Measurements from ENCODE around the gene CCL14. TPM values are rescaled to one million over a fixed set of nuclear protein-coding genes. Genes with fewer than 3 reads are reported as not detected.

Gene CCL14
- total and polyA plus RNA-seq, 2 of the 13 experiments (the other 11 are each of a cell fraction or from before 2014, with no cell fraction given): 1.1 to 1.7 TPM

- H3K4me1 ChIP-seq (ENCODE audit: insufficient read depth, low read length): peaks cover 8% of the 10 kb centered on the region; the same call in 1 of the 2 replicates
- H3K9ac ChIP-seq (ENCODE audit: insufficient read depth, low read depth, low read length): no peak overlapping the region
- no TSS peak for BruUV-seq (replicated peaks)
- no peak for DNase-seq (ENCODE audit: low spot score)
- no peak overlapping the region for H3K27ac ChIP-seq (ENCODE audit: extremely low read length, insufficient read depth, low read length)
- H3K4me3 ChIP-seq (replicated peaks in 1 of 3; ENCODE audit: insufficient read depth in 1 of 3, low read depth in 2 of 3, low read length in 3 of 3): no peak overlapping the region
- POLR2A ChIA-PET: no interaction called here
- H3K9me3 ChIP-seq (ENCODE audit: low read length): no peaks in the 10 kb centered on the region
- intact Hi-C loops (cut with micrococcal nuclease; ENCODE audit: unreplicated experiment) (no loop called here), in situ Hi-C loops (cut with HindIII; ENCODE audit: extremely low pct_ligation_motif_present, low pct_unique_long_range_greater_than_20kb) (no loop called here)
- H3K36me3 ChIP-seq (replicated peaks in 1 of 2; ENCODE audit: control insufficient read depth in 1 of 2, insufficient read depth in 2 of 2, low read length in 2 of 2): no peaks in the 10 kb centered on the region
- H3K4me2 ChIP-seq (ENCODE audit: low read depth, low read length): no peak overlapping the region
- no peak for ATAC-seq
- TF ChIP-seq ZNF749 (CRISPR knock-in tag; IDR thresholded peaks at IDR 0.05; ENCODE audit: borderline replicate concordance): no peak
- H2AFZ ChIP-seq (ENCODE audit: low read length): no peak overlapping the region
- WGBS (ENCODE audit: low lambda C conversion rate): 79% methylated on average over 5 of the region's 5 CpGs
- CTCF ChIA-PET (ENCODE audit: low intra/inter-chr PET ratio, low total read pairs): no interaction called here
- H3K27me3 ChIP-seq (ENCODE audit: control insufficient read depth in 1 of 2, insufficient read depth in 2 of 2, low read length in 2 of 2): no peaks in the 10 kb centered on the region; a peak in 1 of 5 replicates
- H4K20me1 ChIP-seq (ENCODE audit: insufficient read depth, low read length): no peaks in the 10 kb centered on the region
- FAIRE-seq: no peak
- no peaks in the 10 kb centered on the region for H3K79me2 ChIP-seq (ENCODE audit: insufficient read depth, low read length)
Observed at GRCh38 chr17:36014946-36015345, 28.4 kb upstream of the CCL14 start.

GRCh38 chr17:36011201-36011600 is 24.7 kb upstream of the CCL14 start:
- Histone ChIP-seq H4K20me1 (ENCODE audit: insufficient read depth, low read length) (no peaks in the 10 kb centered on the region), H3K4me3 (replicated peaks in 1 of 3; ENCODE audit: insufficient read depth in 1 of 3, low read depth in 2 of 3, low read length in 3 of 3) (no peak overlapping the region), H3K9ac (ENCODE audit: insufficient read depth, low read depth, low read length) (no peak overlapping the region), H2AFZ (ENCODE audit: low read length) (no peak overlapping the region), H3K79me2 (ENCODE audit: insufficient read depth, low read length) (no peaks in the 10 kb centered on the region), H3K9me3 (ENCODE audit: low read length) (peaks cover 4% of the 10 kb centered on the region; the same call in 1 of the 2 replicates), H3K27me3 (ENCODE audit: control insufficient read depth in 1 of 2, insufficient read depth in 2 of 2, low read length in 2 of 2) (no peaks in the 10 kb centered on the region), H3K36me3 (replicated peaks in 1 of 2; ENCODE audit: control insufficient read depth in 1 of 2, insufficient read depth in 2 of 2, low read length in 2 of 2) (no peaks in the 10 kb centered on the region), H3K4me2 (ENCODE audit: low read depth, low read length) (no peak overlapping the region), H3K27ac (ENCODE audit: extremely low read length, insufficient read depth, low read length) (no peak overlapping the region), H3K4me1 (ENCODE audit: insufficient read depth, low read length) (peaks cover 31% of the 10 kb centered on the region)
- intact Hi-C loops (cut with micrococcal nuclease; ENCODE audit: unreplicated experiment) (no loop called here), in situ Hi-C loops (cut with HindIII; ENCODE audit: extremely low pct_ligation_motif_present, low pct_unique_long_range_greater_than_20kb) (no loop called here)
- no peak for DNase-seq (ENCODE audit: low spot score)
- POLR2A ChIA-PET: interaction anchor here (0.9 kb wide), 1 partner anchor 10 kb away, joined by 4 read pairs; the partner anchor contains the start of gene CCL15
- CTCF ChIA-PET (ENCODE audit: low intra/inter-chr PET ratio, low total read pairs): no interaction called here
- BruUV-seq (replicated peaks): no TSS peak
- ATAC-seq: no peak
- WGBS (ENCODE audit: low lambda C conversion rate): 80% methylated on average over 2 of the region's 2 CpGs
- FAIRE-seq: no peak
- TF ChIP-seq CBX2 (IDR thresholded peaks at IDR 0.05; ENCODE audit: low read depth, low read length) (no peak), CBX2 (CRISPR knock-in tag; IDR thresholded peaks at IDR 0.05; ENCODE audit: low read depth) (no peak), ZNF230 (CRISPR knock-in tag; IDR thresholded peaks at IDR 0.05) (no peak), KLF11 (CRISPR knock-in tag; IDR thresholded peaks at IDR 0.05) (no peak), ETV5 (CRISPR knock-in tag; IDR thresholded peaks at IDR 0.05; ENCODE audit: borderline replicate concordance) (no peak), SMAD9 (CRISPR knock-in tag; IDR thresholded peaks at IDR 0.05) (no peak), TOPORS (CRISPR knock-in tag; IDR thresholded peaks at IDR 0.05) (no peak), HINFP (CRISPR knock-in tag; IDR thresholded peaks at IDR 0.05; ENCODE audit: low read depth) (no peak), HNRNPLL (IDR thresholded peaks at IDR 0.05; ENCODE audit: low read depth, low read length, poor library complexity, severe bottlenecking) (no peak), YY1 (IDR thresholded peaks at IDR 0.05; ENCODE audit: insufficient read depth, insufficient replicate concordance, low read depth, low read length) (no peak), SOX5 (CRISPR knock-in tag; IDR thresholded peaks at IDR 0.05; ENCODE audit: borderline replicate concordance) (no peak), ZNF343 (CRISPR knock-in tag; IDR thresholded peaks at IDR 0.05) (no peak), HMG20A (CRISPR knock-in tag; IDR thresholded peaks at IDR 0.05; ENCODE audit: borderline replicate concordance) (no peak), BCLAF1 (IDR thresholded peaks at IDR 0.05) (no peak), MED1 (CRISPR knock-in tag; IDR thresholded peaks at IDR 0.05) (no peak)
